ENCODE measurements around the gene CAMTA1.

CAMTA1 gene

DNA sequence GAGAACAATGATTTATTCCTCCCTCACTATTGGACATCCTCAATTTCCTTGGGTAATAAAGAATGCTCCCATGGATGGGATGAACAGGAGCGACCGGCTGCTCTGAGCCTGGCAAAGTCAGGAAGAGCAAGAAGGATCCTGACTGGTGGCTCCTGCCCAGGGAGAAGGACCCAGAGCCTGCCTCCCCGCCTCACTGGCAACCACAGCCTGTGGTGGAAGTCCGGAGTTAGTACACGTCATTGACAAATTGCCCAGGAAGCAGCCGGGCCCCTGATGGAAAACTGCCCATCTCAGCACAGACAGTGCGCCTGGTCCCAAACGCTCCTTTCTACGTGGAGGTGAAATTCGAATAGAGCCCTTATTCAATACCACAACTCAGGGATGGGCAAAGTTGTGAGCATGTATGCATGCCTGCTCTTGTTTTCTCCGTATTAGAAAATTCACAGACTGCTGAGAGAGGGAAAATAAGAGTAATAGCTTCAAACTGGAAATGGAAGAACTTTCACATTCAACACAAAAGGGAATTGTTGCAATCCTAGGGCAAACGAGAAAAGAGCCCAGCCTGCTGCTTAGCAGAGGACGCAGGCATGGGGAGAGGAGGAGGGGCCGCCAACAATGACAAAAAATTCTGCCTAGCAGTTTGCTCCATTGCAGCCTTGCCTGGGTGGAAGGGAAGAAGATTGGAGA lies 588.8 kb downstream of the CAMTA1 start:
- Histone ChIP-seq H4K12ac (ENCODE audit: low read depth, low read length) (no peak overlapping the region), H3K36me3 (ENCODE audit: control insufficient read depth in 1 of 2, insufficient read depth in 2 of 2, low read length in 2 of 2) (no peaks in the 10 kb centered on the region), H2AFZ (ENCODE audit: insufficient read depth, low read length, poor library complexity) (no peak overlapping the region), H2BK5ac (ENCODE audit: low read depth, low read length, poor library complexity) (no peak overlapping the region), H2BK120ac (ENCODE audit: insufficient read depth, low read length, poor library complexity) (no peak overlapping the region), H3K4me3 (ENCODE audit: low read depth, low read length) (no peak overlapping the region), H4K91ac (ENCODE audit: low read depth, low read length) (no peak overlapping the region), H3K4me2 (ENCODE audit: low read length) (no peak overlapping the region), H3K27me3 (ENCODE audit: insufficient read depth, low read length) (no peaks in the 10 kb centered on the region), H2AK5ac (ENCODE audit: low read length) (no peak overlapping the region), H3K79me2 (ENCODE audit: control insufficient read depth, insufficient read depth, low read length, poor library complexity) (no peaks in the 10 kb centered on the region), H3K9ac (ENCODE audit: low read length) (no peak overlapping the region), H3K27ac (ENCODE audit: low read depth, low read length) (no peak overlapping the region), H3K18ac (ENCODE audit: low read length) (no peak overlapping the region), H4K8ac (ENCODE audit: low read depth, low read length) (no peak overlapping the region), H3K14ac (ENCODE audit: low read length) (no peak overlapping the region), H3K9me3 (ENCODE audit: insufficient read depth, low read depth, low read length) (no peaks in the 10 kb centered on the region), H2BK12ac (ENCODE audit: low read length) (no peak overlapping the region), H3K23ac (ENCODE audit: low read length) (no peak overlapping the region), H3K4ac (ENCODE audit: low read depth, low read length) (no peak overlapping the region), H3K4me1 (ENCODE audit: control insufficient read depth in 1 of 2, insufficient read depth in 2 of 2, low read length in 2 of 2) (no peaks in the 10 kb centered on the region), H3K79me1 (ENCODE audit: low read length) (no peaks in the 10 kb centered on the region)
- no peak for DNase-seq
- no CpG with 5 or more reads among the region's 14 CpGs for WGBS (ENCODE audit: extremely low coverage, insufficient coverage, insufficient read length)

DNA sequence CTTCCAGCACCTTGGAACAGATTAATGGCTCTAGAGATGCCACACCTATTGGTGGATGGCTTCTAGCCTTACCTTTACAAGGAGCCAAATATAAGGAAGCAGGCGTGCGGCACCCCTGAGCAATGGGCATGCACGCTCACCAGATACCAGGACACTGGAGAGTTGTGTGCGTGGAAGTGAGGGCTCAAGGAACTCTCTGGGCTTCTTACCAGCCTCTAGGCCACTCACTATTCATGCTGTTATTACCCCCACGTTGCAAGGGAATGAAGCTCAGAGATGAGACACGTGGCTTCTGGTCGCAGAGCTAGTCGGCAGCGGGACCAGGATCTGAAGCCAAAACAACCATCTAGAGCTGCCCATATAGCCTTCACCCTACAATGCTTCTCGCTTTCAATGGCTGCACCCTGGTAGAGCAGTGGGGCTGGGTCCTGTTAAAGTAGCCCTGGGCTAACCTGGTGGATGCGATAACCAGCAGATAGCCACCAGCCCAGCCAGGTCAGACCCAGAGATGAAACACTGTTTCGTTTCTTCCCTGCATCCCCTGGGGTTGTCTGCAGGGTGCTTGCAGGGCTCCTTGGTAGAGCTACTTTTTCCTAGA lies 589.4 kb downstream of the CAMTA1 start:
- H3K23ac ChIP-seq (ENCODE audit: low read length), result no peak overlapping the region
- H3K4ac ChIP-seq (ENCODE audit: low read depth, low read length), result no peak overlapping the region
- H2AK5ac ChIP-seq (ENCODE audit: low read length), result no peak overlapping the region
- H4K8ac ChIP-seq (ENCODE audit: low read depth, low read length), result no peak overlapping the region
- WGBS (ENCODE audit: extremely low coverage, insufficient coverage, insufficient read length), result no CpG with 5 or more reads among the region's 12 CpGs
- H3K18ac ChIP-seq (ENCODE audit: low read length), result no peak overlapping the region
- H2BK5ac ChIP-seq (ENCODE audit: low read depth, low read length, poor library complexity), result no peak overlapping the region
- H2AFZ ChIP-seq (ENCODE audit: insufficient read depth, low read length, poor library complexity), result no peak overlapping the region
- no peak overlapping the region for H4K12ac ChIP-seq (ENCODE audit: low read depth, low read length)
- H3K4me2 ChIP-seq (ENCODE audit: low read length), result no peak overlapping the region
- H3K27ac ChIP-seq (ENCODE audit: low read depth, low read length), result no peak overlapping the region
- no peak overlapping the region for H3K14ac ChIP-seq (ENCODE audit: low read length)
- no peaks in the 10 kb centered on the region for H3K27me3 ChIP-seq (ENCODE audit: insufficient read depth, low read length)
- peaks cover 3% of the 10 kb centered on the region for H3K79me1 ChIP-seq (ENCODE audit: low read length)
- no peaks in the 10 kb centered on the region for H3K36me3 ChIP-seq (ENCODE audit: control insufficient read depth in 1 of 2, insufficient read depth in 2 of 2, low read length in 2 of 2)
- no peak overlapping the region for H2BK12ac ChIP-seq (ENCODE audit: low read length)
- DNase-seq, result no peak
- H3K79me2 ChIP-seq (ENCODE audit: control insufficient read depth, insufficient read depth, low read length, poor library complexity), result no peaks in the 10 kb centered on the region
- no peak overlapping the region for H3K9ac ChIP-seq (ENCODE audit: low read length)
- no peak overlapping the region for H2BK120ac ChIP-seq (ENCODE audit: insufficient read depth, low read length, poor library complexity)
- H3K9me3 ChIP-seq (ENCODE audit: insufficient read depth, low read depth, low read length), result no peaks in the 10 kb centered on the region
- H3K4me3 ChIP-seq (ENCODE audit: low read depth, low read length), result no peak overlapping the region
- peaks cover under 1 to 2% of the 10 kb centered on the region in 2 experiments for H3K4me1 ChIP-seq (ENCODE audit: control insufficient read depth in 1 of 2, insufficient read depth in 2 of 2, low read length in 2 of 2)
- H4K91ac ChIP-seq (ENCODE audit: low read depth, low read length), result no peak overlapping the region

GRCh38 chr1:7375329-7375728 lies 590.1 kb downstream of the CAMTA1 start:
- no peak overlapping the region for H3K23ac ChIP-seq (ENCODE audit: low read length)
- no peak overlapping the region for H4K8ac ChIP-seq (ENCODE audit: low read depth, low read length)
- H3K4ac ChIP-seq (ENCODE audit: low read depth, low read length), result no peak overlapping the region
- peaks cover 3 to 4% of the 10 kb centered on the region in 2 experiments for H3K4me1 ChIP-seq (ENCODE audit: control insufficient read depth in 1 of 2, insufficient read depth in 2 of 2, low read length in 2 of 2)
- no peak overlapping the region for H3K18ac ChIP-seq (ENCODE audit: low read length)
- H3K36me3 ChIP-seq (ENCODE audit: control insufficient read depth in 1 of 2, insufficient read depth in 2 of 2, low read length in 2 of 2), result no peaks in the 10 kb centered on the region
- no peaks in the 10 kb centered on the region for H3K79me2 ChIP-seq (ENCODE audit: control insufficient read depth, insufficient read depth, low read length, poor library complexity)
- H3K4me3 ChIP-seq (ENCODE audit: low read depth, low read length), result no peak overlapping the region
- no peak overlapping the region for H2AFZ ChIP-seq (ENCODE audit: insufficient read depth, low read length, poor library complexity)
- no peak overlapping the region for H3K14ac ChIP-seq (ENCODE audit: low read length)
- DNase-seq, result no peak
- no peak overlapping the region for H2BK5ac ChIP-seq (ENCODE audit: low read depth, low read length, poor library complexity)
- H3K9me3 ChIP-seq (ENCODE audit: insufficient read depth, low read depth, low read length), result no peaks in the 10 kb centered on the region
- H3K27ac ChIP-seq (ENCODE audit: low read depth, low read length), result no peak overlapping the region
- no peak overlapping the region for H3K4me2 ChIP-seq (ENCODE audit: low read length)
- no peak overlapping the region for H3K9ac ChIP-seq (ENCODE audit: low read length)
- WGBS (ENCODE audit: extremely low coverage, insufficient coverage, insufficient read length), result no CpG with 5 or more reads among the region's 7 CpGs
- H2BK120ac ChIP-seq (ENCODE audit: insufficient read depth, low read length, poor library complexity), result no peak overlapping the region
- no peak overlapping the region for H2AK5ac ChIP-seq (ENCODE audit: low read length)
- H4K12ac ChIP-seq (ENCODE audit: low read depth, low read length), result no peak overlapping the region
- H3K27me3 ChIP-seq (ENCODE audit: insufficient read depth, low read length), result no peaks in the 10 kb centered on the region
- H4K91ac ChIP-seq (ENCODE audit: low read depth, low read length), result no peak overlapping the region
- H3K79me1 ChIP-seq (ENCODE audit: low read length), result peaks cover 4% of the 10 kb centered on the region
- no peak overlapping the region for H2BK12ac ChIP-seq (ENCODE audit: low read length)

DNA sequence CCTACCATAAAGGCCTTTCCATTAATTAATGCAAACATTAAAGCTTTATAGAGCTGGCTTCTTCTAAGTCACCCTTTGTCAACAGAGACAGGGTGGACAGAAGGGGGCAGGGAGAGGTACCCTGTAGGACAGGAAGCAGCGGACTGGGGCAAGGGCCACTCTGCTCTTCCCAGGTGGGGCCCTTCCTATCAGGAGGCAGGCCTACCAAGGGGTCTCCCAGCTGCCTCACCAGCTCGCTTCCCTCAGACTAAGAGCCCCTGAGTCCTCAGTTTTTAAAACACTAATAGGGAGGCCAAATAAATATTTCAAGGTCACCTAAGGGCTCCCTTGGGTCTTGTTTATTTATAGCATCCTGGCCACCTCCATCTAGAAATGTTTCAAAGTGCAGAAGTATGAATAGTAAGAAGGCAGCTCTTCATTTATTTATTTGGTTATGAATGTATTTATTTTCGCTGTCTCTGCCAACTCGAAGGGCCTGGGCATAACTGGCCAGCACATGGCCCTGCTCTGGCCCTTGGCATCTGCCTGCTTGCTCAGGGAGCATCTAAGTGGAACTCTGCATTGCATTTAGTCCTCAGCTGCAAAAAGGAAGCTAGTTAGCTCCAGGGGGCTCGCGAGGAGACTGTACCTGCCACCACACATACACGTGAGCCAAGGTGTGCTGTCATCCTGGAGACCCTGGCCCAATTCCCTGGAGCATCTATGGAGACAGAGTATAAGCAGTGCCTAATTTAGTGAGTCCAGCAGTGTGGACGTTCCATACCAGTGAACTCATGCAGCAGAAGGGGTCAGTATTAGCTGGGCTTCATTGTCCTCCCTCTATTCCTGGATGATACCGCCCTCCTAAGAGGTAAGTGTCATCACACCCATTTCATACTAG lies 590.8 kb downstream of the CAMTA1 start:
- no CpG with 5 or more reads among the region's 9 CpGs for WGBS (ENCODE audit: extremely low coverage, insufficient coverage, insufficient read length)

More for the DNA sequence above, 590.8 kb downstream of the CAMTA1 start:
- no peak overlapping the region for H3K4me2 ChIP-seq (ENCODE audit: low read length)
- no peak overlapping the region for H3K4ac ChIP-seq (ENCODE audit: low read depth, low read length)
- no peaks in the 10 kb centered on the region for H3K36me3 ChIP-seq (ENCODE audit: control insufficient read depth in 1 of 2, insufficient read depth in 2 of 2, low read length in 2 of 2)
- H3K27ac ChIP-seq (ENCODE audit: low read depth, low read length), result no peak overlapping the region
- H3K79me1 ChIP-seq (ENCODE audit: low read length), result peaks cover 4% of the 10 kb centered on the region
- H3K18ac ChIP-seq (ENCODE audit: low read length), result no peak overlapping the region
- H3K27me3 ChIP-seq (ENCODE audit: insufficient read depth, low read length), result no peaks in the 10 kb centered on the region
- no peak overlapping the region for H3K23ac ChIP-seq (ENCODE audit: low read length)
- H3K14ac ChIP-seq (ENCODE audit: low read length), result no peak overlapping the region
- H3K4me1 ChIP-seq (ENCODE audit: control insufficient read depth in 1 of 2, insufficient read depth in 2 of 2, low read length in 2 of 2), result peaks cover 3 to 4% of the 10 kb centered on the region in 2 experiments
- no peak overlapping the region for H4K91ac ChIP-seq (ENCODE audit: low read depth, low read length)
- no peak overlapping the region for H2BK12ac ChIP-seq (ENCODE audit: low read length)
- H2AFZ ChIP-seq (ENCODE audit: insufficient read depth, low read length, poor library complexity), result no peak overlapping the region
- no peak overlapping the region for H2BK120ac ChIP-seq (ENCODE audit: insufficient read depth, low read length, poor library complexity)
- H2BK5ac ChIP-seq (ENCODE audit: low read depth, low read length, poor library complexity), result no peak overlapping the region
- DNase-seq, result no peak
- no peak overlapping the region for H4K8ac ChIP-seq (ENCODE audit: low read depth, low read length)
- no peak overlapping the region for H2AK5ac ChIP-seq (ENCODE audit: low read length)
- H3K9ac ChIP-seq (ENCODE audit: low read length), result no peak overlapping the region
- H4K12ac ChIP-seq (ENCODE audit: low read depth, low read length), result no peak overlapping the region
- H3K4me3 ChIP-seq (ENCODE audit: low read depth, low read length), result no peak overlapping the region
- H3K79me2 ChIP-seq (ENCODE audit: control insufficient read depth, insufficient read depth, low read length, poor library complexity), result no peaks in the 10 kb centered on the region
- H3K9me3 ChIP-seq (ENCODE audit: insufficient read depth, low read depth, low read length), result no peaks in the 10 kb centered on the region
